Fibroblast of gingiva (primary cell): Measurements from ENCODE around the gene EVI5.
"Not testable (repeated sequence)": the region's sequence is repeated elsewhere in the genome, so short reads cannot be mapped to it uniquely, and the experiment has no call there.

Experiments
- DNase-seq: peaks from one replicate; pipeline ENCODE4 v3.0.0-alpha.2; 2011; ENCODE audit warnings: low read depth

EVI5 gene

DNA sequence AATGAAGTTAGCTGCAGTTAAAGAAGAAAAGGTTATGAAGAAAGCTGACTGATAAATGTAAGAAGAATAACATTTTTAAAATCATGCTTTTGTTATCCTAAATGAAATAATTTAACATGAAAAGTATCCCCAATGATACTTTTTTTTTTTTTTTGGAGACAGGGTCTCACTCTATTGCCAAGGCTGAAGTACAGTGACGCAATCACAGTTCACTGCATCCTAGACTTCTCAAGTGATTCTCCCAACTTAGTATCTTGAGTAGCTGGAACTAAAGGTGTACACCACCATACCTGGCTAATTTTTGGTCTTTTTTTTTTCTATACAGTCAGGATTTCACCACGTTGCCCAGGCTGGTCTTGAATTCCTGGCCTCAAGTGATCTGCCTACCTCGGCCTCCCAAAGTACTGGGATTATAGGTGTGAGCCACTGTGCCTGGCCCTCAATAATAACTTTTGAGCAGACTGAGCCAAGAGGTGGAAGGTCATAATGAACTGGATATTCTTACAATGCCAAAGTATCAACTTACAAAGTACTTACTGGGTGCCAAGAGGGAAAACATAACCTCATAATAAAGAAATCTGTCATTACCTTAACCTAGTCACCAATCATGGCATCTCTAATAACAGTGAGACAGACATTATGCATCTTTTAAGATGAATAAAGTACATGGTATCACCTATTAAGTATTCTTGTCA lies 94.5 kb downstream of the EVI5 start:
- no peak for DNase-seq

DNA sequence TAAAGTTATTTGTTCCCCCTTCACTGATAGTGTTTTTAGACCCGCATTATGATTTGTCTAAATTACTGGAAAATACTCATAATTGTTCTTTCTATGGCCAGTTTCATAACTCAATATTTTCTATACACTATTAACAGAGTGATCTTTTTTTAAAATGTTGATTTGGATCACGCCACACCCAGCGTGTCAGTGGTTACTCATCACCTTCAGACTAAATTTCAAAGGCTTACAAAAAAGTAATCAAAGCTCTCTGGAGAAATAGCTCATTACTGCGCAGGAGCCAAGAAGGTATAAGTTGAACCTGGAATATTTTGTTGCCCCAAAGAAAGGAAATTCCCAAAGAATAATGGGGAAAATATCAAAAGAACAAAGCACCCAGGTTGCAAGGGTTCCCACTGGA lies 104.9 kb downstream of the EVI5 start:
- no peak for DNase-seq

DNA sequence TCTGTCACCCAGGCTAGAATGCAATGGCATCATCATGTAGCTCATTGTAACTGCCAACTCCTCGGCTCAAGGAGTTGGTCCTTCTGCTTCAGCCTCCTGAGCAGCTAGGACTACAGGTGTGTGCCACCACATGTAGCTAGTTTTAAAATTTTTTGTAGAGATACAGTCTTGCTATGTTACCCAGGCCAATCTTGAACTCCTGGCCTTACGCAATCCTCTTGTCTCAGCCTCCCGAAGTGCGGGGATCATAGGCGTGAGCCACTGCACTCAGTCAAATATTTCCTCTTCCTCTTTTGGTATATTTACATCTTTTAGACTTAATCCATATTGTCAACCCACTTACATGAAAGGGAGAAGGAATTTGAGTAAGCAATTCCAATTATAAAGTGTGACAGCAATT lies 121.1 kb downstream of the EVI5 start:
- DNase-seq: no peak

DNA sequence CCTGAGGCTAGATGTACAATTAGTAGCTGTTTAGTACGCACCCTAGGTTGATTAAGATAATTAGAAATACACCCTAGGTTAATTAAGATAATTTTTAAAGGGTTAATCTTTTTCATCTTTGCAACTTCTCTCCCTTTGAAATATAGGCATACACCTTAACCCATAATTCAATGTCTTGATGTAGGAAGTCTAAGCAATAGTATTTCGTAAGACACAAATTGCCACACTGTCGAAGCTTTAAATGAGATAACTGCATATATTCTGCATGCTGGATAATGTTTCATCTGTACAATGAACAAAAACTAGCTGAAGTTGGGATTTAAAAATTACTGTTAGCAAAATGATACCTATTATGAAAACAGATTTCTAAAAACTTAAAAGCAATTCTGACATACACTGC lies 122.9 kb downstream of the EVI5 start:
- no peak for DNase-seq

DNA sequence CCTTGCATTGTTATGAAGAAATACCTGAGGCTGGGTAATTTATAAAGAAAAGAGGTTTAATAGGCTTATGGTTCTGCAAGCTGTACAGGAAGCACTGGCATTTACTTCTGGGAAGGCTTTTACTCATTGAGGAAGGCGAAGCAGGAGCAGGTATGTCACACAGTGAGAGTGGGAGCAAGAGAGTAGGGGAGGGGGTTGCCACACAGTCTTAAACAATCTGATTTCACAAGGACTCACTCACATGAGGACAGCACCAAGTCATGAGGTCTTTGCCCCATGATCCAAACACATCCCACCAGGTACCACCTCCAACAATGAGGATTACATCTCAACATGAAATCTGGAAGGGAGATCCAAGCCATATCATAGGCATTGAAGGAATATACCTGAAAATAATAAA lies 127.2 kb downstream of the EVI5 start:
- no peak for DNase-seq

DNA sequence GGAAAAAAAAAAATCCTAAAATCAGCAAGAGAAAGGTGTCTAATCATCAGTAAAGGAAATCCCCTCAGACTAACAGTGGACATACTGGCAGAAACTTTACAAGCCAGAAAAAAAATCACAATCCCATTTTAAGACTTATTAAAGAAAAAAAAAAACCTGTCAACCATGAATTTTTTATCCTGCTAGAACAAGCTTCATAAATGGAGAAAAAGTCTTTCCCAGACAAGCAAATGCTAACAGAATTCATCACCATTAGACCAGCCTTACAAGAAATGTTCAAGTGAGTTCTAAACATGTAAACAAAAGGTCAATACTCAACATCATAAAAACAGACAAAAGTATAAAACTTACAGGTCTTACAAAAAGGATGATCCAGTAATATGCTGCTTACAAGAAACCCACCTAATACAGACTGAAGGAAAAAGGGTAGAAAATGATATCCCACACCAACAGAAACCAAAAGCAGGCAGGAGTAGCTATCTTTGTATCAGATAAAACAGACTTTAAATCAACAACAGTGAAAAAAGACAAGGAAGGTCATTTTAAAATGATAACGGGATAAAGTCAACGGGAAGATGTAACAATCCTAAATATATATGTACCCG lies 129.6 kb downstream of the EVI5 start:
- DNase-seq: no peak

DNA sequence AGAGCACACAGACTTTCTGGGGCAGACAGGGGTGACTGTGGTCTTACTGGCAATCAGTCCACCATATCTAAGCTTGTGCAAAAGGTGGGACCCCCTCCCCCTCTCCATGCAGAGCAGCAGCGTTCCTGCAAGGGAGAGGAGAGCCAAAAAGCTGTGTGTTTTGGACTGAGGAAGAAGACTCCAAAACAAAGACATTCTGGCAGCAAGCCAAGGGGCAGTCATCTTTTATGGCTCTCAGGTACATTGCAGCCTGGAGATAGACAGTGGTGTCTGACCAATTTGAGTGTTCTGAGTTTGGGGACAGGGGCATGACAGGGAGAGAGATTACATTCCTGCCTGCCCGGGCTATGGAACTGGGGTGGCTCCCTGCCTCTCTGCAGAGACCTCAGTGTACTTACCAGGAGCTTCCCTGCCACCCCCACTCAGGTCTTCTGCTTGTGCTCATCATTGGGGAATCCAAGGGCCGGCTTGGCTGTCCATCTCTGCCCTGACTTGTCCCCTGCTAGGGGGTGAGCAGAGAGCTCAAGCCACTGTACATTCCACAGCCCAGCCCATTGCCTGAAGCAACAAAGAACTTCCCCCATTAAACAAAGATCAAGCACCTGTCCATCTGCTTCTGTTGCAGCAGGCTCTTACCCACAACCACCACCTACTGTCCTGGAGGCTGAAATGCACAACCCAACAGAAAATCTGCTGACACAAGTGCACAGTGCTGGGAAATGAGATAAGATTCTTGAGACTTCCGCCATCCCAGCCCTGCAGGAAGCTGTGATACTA lies 131.1 kb downstream of the EVI5 start:
- no peak for DNase-seq

DNA sequence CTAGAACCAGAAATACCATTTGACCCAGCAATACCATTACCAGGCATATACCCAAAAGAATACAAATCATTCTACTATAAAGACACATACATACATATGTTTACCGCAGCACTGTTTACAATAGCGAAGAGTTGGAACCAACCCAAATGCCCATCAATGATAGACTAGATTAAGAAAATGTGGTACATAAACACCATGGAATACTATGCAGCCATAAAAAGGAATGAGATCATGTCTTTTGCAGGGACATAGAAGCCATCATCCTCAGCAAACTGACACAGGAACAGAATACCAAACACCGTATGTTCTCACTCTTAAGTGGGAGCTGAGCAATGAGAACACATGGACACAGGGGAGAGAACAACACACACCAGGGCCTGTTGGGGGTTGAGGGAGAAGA lies 144.2 kb downstream of the EVI5 start:
- DNase-seq: not testable (repeated sequence)

DNA sequence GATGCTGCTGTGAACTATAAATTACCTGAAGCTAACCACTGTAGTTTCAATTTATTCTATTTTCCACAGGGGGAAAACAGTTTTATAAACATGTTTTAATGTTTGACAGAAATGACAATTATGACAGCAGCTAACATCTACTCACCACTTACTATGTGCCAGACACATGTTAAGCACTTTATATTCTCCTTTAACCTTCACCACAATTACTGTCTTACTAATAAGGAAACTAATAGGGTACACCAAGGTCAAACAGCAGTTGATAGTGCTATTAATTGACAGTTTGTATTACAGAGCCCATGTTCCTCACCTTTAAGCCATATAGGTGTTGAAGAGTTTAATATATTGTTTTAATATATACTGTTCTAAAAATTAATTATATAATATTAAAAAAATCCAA lies 146.4 kb downstream of the EVI5 start:
- DNase-seq: no peak

DNA sequence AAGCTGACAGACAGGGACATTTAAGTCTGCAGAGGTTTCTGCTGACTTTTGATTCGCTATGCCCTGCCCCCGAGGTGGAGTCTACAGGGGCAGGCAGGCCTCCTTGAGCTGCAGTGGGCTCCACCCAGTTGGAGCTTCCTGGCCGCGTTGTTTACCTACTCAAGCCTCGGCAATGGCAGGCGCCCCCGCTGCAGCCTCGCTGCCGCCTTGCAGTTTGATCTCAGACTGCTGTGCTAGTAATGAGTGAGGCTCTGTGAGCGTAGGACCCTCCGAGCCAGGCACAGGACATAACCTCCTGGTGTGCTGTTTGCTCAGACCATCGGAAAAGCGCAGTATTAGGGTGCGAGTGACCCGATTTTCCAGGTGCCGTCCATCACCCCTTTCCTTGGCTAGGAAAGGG lies 149.7 kb downstream of the EVI5 start:
- DNase-seq: not testable (repeated sequence)

DNA sequence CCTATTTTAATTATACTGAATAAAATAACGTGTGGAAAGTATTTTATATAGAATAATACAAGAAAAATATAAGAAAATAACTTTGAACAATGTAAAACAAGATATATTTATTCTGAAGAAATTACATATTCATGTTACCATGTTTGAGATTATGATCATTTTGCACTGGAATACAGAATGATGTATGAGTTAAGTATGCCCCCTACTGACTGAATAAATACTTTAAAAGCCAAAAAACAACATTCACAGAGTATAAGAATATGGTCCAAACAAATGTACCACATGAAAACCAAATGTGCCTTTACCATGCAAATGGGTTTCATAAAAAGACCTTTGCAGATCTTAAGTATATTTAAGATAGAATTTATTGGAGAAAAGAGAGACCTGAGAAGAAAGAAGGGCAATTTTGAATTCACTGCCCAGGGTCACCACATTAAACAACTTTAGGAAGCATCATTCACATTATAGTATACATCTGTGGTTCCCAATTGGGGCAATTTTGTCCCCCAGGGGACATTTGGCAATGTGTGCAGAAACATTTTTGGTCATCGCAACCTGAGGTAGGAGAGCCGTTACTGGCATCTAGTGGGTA lies 161.6 kb downstream of the EVI5 start:
- peak; percentile 16 for DNase-seq

DNA sequence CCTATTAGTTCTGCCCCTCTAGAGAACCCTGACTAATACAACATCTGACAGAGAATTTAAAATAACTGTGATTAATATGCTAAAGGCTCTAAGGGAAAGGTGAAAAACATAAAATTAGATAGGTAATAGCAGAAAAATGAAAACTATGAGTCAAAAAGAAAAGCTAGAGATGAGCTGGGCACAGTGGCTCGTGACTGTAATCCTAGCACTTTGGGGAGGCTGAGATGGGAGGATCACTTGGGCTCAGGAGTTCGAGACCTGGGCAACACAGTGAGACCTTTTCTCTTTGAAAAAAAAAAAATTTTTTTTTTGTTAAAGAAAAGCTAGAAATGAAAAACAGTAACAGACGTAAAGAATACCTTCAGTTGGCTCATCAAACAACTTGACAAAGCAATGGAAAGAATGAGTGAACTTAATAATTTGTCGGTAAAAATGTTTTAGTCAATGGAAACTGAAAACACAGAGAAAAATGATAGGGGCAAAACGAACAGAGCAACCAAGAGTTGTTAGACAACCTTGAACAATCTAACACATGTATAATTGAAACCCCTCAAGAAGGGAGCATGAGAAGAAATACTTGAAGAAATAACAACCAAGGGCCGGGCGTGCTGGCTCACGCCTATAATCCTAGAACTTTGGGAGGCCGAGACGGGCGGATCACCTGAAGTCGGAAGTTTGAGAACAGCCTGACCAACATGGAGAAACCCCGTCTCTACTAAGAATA lies 165.3 kb downstream of the EVI5 start:
- no peak for DNase-seq

DNA sequence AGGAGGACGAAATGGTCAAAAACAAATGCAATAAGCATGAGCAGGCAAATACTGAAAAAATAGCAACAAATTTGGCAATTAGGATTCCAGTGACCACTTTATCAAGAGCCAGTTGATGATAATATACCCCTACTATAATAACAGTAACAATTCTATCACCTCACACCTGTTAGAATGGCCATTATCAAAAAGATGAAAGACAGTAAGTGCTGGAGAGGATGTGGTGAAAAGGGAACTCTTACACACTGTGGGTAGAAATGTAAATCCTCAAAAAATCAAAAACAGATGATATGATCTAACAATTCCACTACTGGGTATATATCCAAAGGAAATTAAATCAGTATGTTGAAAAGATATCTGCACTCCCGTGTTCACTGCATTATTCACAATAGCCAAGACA lies 183.9 kb downstream of the EVI5 start:
- DNase-seq: peak; percentile 32

DNA sequence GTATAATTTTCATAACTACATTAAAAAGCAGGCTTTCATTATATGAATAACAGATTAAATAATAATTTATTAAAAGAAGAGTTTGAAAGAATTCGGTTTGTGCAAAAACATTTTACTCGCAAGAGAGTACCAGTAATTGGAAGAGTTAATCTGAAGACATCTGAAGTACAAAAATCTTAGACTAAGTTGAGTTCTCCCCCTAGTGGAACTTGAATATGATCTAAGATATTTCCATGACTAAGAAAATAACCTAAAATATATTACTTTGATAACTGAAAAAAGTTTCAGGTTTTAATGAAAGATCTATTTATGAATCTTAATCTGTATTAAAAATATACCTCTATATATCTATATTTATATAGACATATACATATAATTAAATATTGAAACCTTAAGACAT lies 185.7 kb downstream of the EVI5 start:
- peak; percentile 27 for DNase-seq

DNA sequence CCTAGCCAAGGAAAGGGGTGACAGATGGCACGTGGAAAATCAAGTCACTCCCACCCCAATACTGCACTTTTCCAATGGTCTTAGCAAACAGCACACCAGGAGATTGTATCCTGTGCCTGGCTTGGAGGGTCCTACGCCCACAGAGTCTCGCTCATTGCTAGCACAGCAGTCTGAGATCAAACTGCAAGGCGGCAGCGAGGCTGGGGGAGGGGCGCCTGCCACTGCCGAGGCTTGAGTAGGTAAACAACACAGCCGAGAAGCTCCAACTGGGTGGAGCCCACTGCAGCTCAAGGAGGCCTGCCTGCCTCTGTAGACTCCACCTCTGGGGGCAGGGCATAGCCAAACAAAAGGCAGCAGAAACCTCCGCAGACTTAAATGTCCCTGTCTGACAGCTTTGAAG lies 195.5 kb downstream of the EVI5 start:
- not testable (repeated sequence) for DNase-seq

DNA sequence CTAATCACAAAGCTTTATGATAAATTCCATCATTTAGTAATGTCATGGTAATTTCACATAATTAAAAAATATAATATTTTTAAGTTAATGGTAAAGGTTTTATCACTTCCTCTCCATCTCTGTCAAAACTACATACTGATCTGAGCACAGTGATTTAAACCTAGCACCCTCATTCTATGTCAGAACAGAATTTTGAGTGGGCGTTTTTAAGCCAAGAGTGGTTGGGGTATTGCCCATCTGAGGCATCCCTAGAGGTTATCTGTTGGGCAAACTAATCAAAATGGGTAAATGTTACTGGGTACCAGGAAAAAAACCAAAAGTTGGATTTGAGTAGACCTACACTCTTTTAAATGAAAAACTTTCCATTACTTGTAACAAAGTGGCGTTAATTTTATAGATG lies 197.5 kb downstream of the EVI5 start:
- DNase-seq: no peak

DNA sequence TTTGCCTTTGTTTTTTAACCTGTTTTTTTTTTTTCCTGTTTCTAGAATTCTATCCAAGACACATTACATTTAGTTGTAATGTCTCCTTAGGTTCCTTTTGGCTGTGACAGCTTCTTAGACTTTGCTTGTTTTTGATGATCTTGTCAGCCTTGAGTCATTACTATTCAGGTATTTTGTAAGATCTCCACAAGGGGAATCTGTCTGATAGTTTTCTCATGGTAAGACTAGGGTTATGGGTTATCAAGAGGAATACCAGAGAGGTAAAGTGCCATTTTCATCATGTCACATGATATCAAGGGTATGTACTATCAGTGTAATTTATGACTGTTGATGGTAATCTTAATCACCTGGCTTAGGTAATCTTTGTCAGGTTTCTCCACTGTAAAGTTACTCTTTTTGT lies 199.1 kb downstream of the EVI5 start:
- DNase-seq: no peak

DNA sequence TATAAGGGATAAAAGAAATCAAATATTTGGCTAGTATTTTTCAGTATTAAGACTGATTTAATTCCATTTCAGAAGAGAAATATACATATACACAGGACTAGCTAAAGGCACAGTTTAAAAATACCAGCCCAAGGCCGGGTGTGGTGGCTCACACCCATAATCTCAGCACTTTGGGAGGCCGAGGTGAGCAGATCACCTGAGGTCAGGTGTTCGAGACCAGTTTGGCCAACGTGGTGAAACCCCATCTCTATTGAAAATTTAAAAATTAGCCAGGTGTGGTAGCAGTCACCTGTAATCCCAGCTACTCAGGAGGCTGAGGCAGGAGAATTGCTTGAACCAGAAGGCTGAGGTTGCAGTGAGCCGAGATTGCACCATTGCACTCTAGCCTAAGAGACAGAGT lies 200.1 kb downstream of the EVI5 start:
- not testable (repeated sequence) for DNase-seq

DNA sequence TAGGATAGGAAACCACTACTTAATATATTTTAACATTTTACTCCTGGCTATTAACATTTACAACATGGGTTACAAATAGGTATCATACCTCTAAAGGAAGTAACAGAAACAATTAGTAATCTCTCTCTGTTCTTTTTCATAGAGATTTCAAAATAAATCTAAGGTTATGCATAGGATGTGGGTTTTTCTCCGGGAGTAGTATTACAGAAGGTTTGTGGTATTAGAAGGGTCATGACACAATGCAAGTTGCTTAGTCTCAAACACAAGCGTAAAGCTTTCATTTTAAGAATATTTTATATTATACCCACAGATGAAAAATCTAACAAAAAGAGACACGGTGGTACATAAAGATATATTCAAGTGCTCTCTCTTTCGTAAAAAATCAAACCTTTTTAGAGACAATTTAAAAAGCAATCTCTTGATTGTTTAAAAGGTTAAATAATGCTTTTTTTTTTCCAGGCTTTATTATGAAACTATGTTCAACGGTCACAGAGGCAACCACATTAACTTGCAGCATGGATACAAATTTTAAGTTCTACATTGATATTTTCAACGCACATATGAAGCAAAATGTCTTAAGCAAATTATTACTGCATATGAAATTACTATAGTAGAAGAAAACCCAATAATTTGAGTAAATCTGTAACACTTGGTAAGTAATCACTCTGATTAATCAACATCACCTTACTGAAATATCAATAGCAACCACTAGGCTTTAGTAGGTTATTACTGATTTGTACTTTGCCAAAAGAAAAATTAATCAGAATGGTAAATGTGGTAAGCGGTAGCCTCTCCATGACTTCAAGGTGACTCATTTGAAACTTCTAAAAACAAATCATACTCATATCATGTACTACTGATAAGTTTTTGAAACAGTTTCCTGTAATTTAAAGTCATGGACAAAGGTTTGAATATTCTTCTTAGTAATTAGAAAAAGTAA lies 200.8 kb downstream of the EVI5 start:
- peak; percentile 45 for DNase-seq

DNA sequence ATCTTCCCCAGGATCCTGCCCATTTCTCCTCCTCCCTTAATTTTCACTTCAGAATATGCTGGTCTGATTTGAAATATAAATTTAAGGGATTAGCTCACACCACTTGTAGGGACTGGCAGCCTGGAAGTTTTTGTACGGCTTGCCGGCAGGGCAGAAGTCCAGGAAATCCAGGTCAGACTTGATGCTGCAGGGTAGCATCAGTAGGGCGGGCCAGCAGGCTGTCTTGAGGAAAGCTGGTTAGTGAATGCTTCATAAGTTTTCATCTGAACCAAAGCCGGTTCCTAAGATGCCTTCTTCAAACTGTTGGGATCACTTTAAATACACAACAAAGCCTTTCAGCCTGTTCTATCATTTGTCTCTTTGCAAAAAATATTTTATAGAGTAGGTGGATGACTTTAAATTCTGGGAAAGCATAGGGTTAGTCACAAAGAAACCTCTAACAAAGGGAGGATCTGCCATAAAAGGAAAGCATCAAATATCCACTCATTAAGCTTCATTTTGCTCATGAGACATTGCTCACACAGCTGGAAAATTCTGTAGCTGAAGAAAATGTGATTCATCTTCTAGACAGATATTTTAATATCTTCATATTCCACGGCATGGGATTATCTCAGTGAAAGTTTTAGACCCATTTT lies 207.5 kb downstream of the EVI5 start:
- DNase-seq: peak; percentile 3

DNA sequence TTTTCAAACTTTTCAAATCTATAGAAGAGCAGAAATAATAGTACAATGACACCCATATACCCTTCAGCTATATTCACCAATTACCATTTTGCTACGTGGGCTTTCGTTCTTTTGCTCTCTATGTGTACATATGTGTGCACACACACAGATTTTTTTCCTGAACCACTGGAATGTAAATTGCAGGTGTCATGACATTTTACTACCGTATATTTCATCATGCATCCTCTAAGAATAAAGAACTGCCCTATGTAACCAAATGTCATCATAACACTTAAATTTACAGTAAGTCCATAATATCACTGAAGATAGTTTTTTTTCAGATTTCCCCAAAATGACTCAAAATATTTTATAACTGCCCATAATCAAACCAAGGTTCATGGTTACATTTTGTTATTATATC lies 209.8 kb downstream of the EVI5 start:
- no peak for DNase-seq
